ENCODE data around the gene POLR1E.

POLR1E gene

DNA sequence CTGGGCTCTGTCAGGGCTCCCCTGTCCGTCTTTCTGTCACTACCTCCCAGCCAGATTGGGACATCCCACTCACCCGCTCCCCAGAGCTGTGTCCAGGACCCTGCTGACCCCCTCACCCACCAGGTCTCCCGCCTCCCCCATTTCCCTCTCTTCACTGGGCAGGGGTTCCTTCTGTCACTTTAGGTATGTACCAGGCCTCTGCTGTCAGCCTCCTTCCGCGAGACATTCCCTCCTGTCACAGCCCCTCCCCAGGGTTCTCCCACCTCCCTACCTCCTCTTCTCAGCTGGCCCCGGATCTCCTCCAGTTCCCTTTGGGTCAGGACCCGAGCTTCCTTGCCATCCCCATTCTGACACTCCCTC, 488 bp downstream of the POLR1E start:
- no peak overlapping the region for H3K23ac ChIP-seq (ENCODE audit: low read length)
- peaks cover 8% of the 10 kb centered on the region for H3K79me1 ChIP-seq (ENCODE audit: low read length)
- H3K18ac ChIP-seq (ENCODE audit: low read length): peak overlapping the region; percentile 43
- H3K4ac ChIP-seq (ENCODE audit: low read depth, low read length): peak overlapping the region; percentile 37
- peak overlapping the region; percentile 51 for H4K91ac ChIP-seq (ENCODE audit: low read depth, low read length)
- no peak overlapping the region for H2BK5ac ChIP-seq (ENCODE audit: low read depth, low read length, poor library complexity)
- no peaks in the 10 kb centered on the region for H3K9me3 ChIP-seq (ENCODE audit: insufficient read depth, low read depth, low read length)
- H3K27ac ChIP-seq (ENCODE audit: low read depth, low read length): no peak overlapping the region
- peaks cover 5 to 9% of the 10 kb centered on the region in 2 experiments for H3K36me3 ChIP-seq (ENCODE audit: control insufficient read depth in 1 of 2, insufficient read depth in 2 of 2, low read length in 2 of 2)
- H3K4me3 ChIP-seq (ENCODE audit: low read depth, low read length): peak overlapping the region; percentile 87
- H3K27me3 ChIP-seq (ENCODE audit: insufficient read depth, low read length): no peaks in the 10 kb centered on the region
- H3K4me2 ChIP-seq (ENCODE audit: low read length): peak overlapping the region; percentile 95
- H2BK12ac ChIP-seq (ENCODE audit: low read length): no peak overlapping the region
- H3K9ac ChIP-seq (ENCODE audit: low read length): peak overlapping the region; percentile 94
- peaks cover 5% of the 10 kb centered on the region for H3K79me2 ChIP-seq (ENCODE audit: control insufficient read depth, insufficient read depth, low read length, poor library complexity)
- H3K4me1 ChIP-seq (ENCODE audit: control insufficient read depth in 1 of 2, insufficient read depth in 2 of 2, low read length in 2 of 2): peaks cover 16% of the 10 kb centered on the region in 2 experiments
- peak overlapping the region; percentile 66 for H3K14ac ChIP-seq (ENCODE audit: low read length)
- peak overlapping the region; percentile 49 for H4K8ac ChIP-seq (ENCODE audit: low read depth, low read length)
- WGBS (ENCODE audit: extremely low coverage, insufficient coverage, insufficient read length): no CpG with 5 or more reads among the region's 7 CpGs
- no peak overlapping the region for H2BK120ac ChIP-seq (ENCODE audit: insufficient read depth, low read length, poor library complexity)
- H2AK5ac ChIP-seq (ENCODE audit: low read length): no peak overlapping the region
- H2AFZ ChIP-seq (ENCODE audit: insufficient read depth, low read length, poor library complexity): peak overlapping the region; percentile 51
- DNase-seq: no peak
- peak overlapping the region; percentile 48 for H4K12ac ChIP-seq (ENCODE audit: low read depth, low read length)

DNA sequence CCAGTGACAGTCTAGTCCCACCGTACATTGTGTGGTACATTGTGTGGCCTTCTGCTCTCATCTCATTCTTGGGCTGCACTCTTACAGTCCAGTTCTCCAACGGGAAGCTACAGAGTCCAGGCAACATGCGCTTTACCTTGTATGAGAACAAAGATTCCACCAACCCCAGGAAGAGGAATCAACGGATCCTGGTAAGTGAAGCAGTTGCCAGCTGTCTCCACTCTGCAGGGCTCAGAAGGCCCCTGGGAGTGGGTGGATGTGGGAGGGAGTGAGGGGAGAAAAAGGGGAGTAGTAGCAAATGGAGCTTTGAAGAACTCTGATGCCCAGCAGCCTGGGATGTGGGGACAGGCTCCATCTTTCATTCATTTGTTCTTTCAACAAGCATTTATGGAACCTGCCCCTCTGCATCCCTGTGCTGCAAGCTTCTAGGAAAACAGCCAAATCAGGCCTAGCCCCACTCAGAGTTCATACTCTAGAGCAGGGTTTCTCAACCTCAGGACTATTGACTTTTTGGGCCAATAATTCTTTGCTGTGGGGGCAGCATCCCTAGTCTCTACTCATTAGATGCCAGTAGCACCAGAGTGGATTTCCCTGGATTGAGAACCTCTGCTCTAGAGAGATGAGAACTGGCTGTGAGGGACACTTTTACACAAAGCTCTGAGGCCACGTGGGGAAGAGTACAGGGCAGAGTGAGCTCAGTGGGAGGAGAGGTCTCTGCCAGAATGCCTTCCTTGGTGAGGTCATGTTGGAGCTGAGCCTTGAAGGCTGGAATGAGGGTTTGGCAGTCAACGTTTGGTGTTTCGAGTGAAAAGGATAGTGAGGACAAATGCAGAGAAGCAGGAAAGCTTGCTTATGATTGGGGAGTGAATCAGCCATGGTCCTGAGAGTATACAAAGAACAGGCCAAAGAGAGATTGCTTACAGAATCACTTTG, 1.1 kb downstream of the POLR1E start:
- Histone ChIP-seq H4K12ac (ENCODE audit: low read depth, low read length) (no peak overlapping the region), H3K4me2 (ENCODE audit: low read length) (peak overlapping the region; percentile 95), H3K23ac (ENCODE audit: low read length) (no peak overlapping the region), H3K4ac (ENCODE audit: low read depth, low read length) (no peak overlapping the region), H3K9me3 (ENCODE audit: insufficient read depth, low read depth, low read length) (no peaks in the 10 kb centered on the region), H2BK12ac (ENCODE audit: low read length) (no peak overlapping the region), H3K36me3 (ENCODE audit: control insufficient read depth in 1 of 2, insufficient read depth in 2 of 2, low read length in 2 of 2) (peaks cover 5 to 9% of the 10 kb centered on the region in 2 experiments), H3K4me3 (ENCODE audit: low read depth, low read length) (peak overlapping the region; percentile 87), H3K4me1 (ENCODE audit: control insufficient read depth in 1 of 2, insufficient read depth in 2 of 2, low read length in 2 of 2) (peaks cover 16% of the 10 kb centered on the region in 2 experiments), H4K8ac (ENCODE audit: low read depth, low read length) (no peak overlapping the region), H2AFZ (ENCODE audit: insufficient read depth, low read length, poor library complexity) (peak overlapping the region; percentile 51), H2BK5ac (ENCODE audit: low read depth, low read length, poor library complexity) (no peak overlapping the region), H3K9ac (ENCODE audit: low read length) (peak overlapping the region; percentile 94), H3K27me3 (ENCODE audit: insufficient read depth, low read length) (no peaks in the 10 kb centered on the region), H3K79me1 (ENCODE audit: low read length) (peaks cover 8% of the 10 kb centered on the region), H4K91ac (ENCODE audit: low read depth, low read length) (no peak overlapping the region), H3K14ac (ENCODE audit: low read length) (no peak overlapping the region), H3K79me2 (ENCODE audit: control insufficient read depth, insufficient read depth, low read length, poor library complexity) (peaks cover 5% of the 10 kb centered on the region), H2BK120ac (ENCODE audit: insufficient read depth, low read length, poor library complexity) (no peak overlapping the region), H3K18ac (ENCODE audit: low read length) (no peak overlapping the region), H2AK5ac (ENCODE audit: low read length) (no peak overlapping the region), H3K27ac (ENCODE audit: low read depth, low read length) (no peak overlapping the region)
- WGBS (ENCODE audit: extremely low coverage, insufficient coverage, insufficient read length): no CpG with 5 or more reads among the region's 7 CpGs
- no peak for DNase-seq

DNA sequence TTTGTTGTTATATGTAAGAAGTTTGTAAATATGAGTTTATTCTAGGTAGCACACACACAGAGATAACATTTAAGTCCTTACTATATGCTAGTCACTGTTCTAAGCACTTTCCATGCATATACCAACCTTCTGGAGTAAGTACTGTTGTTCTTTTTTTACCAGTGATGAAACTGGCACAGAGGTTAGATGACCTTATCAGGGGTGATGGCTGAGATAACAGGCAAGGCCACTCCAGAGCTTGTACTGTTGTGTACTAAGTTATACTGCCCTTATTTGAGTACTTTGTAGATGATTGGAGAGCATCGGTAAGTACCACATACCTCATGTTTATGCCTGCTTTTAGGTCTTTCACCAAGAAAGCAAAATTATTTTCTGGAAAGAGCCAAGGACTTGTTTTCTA, 6.2 kb downstream of the POLR1E start:
- no peak overlapping the region for H3K9ac ChIP-seq (ENCODE audit: low read length)
- peaks cover 3 to 5% of the 10 kb centered on the region in 2 experiments for H3K4me1 ChIP-seq (ENCODE audit: control insufficient read depth in 1 of 2, insufficient read depth in 2 of 2, low read length in 2 of 2)
- H3K79me1 ChIP-seq (ENCODE audit: low read length): no peaks in the 10 kb centered on the region
- no peak overlapping the region for H3K18ac ChIP-seq (ENCODE audit: low read length)
- WGBS (ENCODE audit: extremely low coverage, insufficient coverage, insufficient read length): no CpG with 5 or more reads among the region's 1 CpG
- no peak overlapping the region for H4K8ac ChIP-seq (ENCODE audit: low read depth, low read length)
- H3K4ac ChIP-seq (ENCODE audit: low read depth, low read length): no peak overlapping the region
- H3K36me3 ChIP-seq (ENCODE audit: control insufficient read depth in 1 of 2, insufficient read depth in 2 of 2, low read length in 2 of 2): peaks cover 21 to 40% of the 10 kb centered on the region in 2 experiments
- no peak overlapping the region for H3K23ac ChIP-seq (ENCODE audit: low read length)
- H3K14ac ChIP-seq (ENCODE audit: low read length): no peak overlapping the region
- no peak overlapping the region for H3K4me2 ChIP-seq (ENCODE audit: low read length)
- no peak overlapping the region for H2BK12ac ChIP-seq (ENCODE audit: low read length)
- no peak overlapping the region for H2AFZ ChIP-seq (ENCODE audit: insufficient read depth, low read length, poor library complexity)
- no peaks in the 10 kb centered on the region for H3K79me2 ChIP-seq (ENCODE audit: control insufficient read depth, insufficient read depth, low read length, poor library complexity)
- H2BK120ac ChIP-seq (ENCODE audit: insufficient read depth, low read length, poor library complexity): no peak overlapping the region
- H2BK5ac ChIP-seq (ENCODE audit: low read depth, low read length, poor library complexity): no peak overlapping the region
- H3K27ac ChIP-seq (ENCODE audit: low read depth, low read length): no peak overlapping the region
- no peak overlapping the region for H4K91ac ChIP-seq (ENCODE audit: low read depth, low read length)
- no peaks in the 10 kb centered on the region for H3K27me3 ChIP-seq (ENCODE audit: insufficient read depth, low read length)
- no peaks in the 10 kb centered on the region for H3K9me3 ChIP-seq (ENCODE audit: insufficient read depth, low read depth, low read length)
- H3K4me3 ChIP-seq (ENCODE audit: low read depth, low read length): no peak overlapping the region
- H2AK5ac ChIP-seq (ENCODE audit: low read length): no peak overlapping the region
- peak in 1 of 2 donors; percentile 62 for DNase-seq
- no peak overlapping the region for H4K12ac ChIP-seq (ENCODE audit: low read depth, low read length)

DNA sequence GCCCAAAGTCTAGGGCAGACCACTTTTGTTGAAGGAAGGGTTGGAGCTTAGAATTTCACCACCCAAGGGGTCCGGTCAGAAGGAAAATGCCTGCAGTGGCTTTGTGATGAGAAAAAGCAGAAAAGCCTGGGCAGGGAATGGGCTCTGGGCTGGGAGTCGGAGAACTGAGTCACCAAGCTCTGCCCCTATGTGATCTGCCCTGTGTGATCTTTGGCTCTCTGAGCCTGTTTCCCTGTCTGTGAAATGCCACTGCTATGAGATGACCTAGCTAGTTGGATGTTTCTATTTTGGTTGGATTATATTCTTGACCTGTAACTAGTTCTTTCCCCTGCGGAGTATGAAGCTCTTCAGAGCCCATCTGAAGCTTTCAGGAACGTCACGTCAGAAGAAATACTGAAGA, 9.8 kb downstream of the POLR1E start:
- Histone ChIP-seq H3K23ac (ENCODE audit: low read length) (no peak overlapping the region), H4K8ac (ENCODE audit: low read depth, low read length) (no peak overlapping the region)
- WGBS (ENCODE audit: extremely low coverage, insufficient coverage, insufficient read length): no CpG with 5 or more reads among the region's 5 CpGs

More for the DNA sequence above, 9.8 kb downstream of the POLR1E start:
- Histone ChIP-seq H2BK120ac (ENCODE audit: insufficient read depth, low read length, poor library complexity) (no peak overlapping the region), H3K36me3 (ENCODE audit: control insufficient read depth in 1 of 2, insufficient read depth in 2 of 2, low read length in 2 of 2) (peaks cover 27 to 54% of the 10 kb centered on the region in 2 experiments), H2BK12ac (ENCODE audit: low read length) (no peak overlapping the region), H3K4me1 (ENCODE audit: control insufficient read depth in 1 of 2, insufficient read depth in 2 of 2, low read length in 2 of 2) (no peaks in the 10 kb centered on the region), H3K79me2 (ENCODE audit: control insufficient read depth, insufficient read depth, low read length, poor library complexity) (no peaks in the 10 kb centered on the region), H3K27ac (ENCODE audit: low read depth, low read length) (no peak overlapping the region), H2AFZ (ENCODE audit: insufficient read depth, low read length, poor library complexity) (no peak overlapping the region), H4K12ac (ENCODE audit: low read depth, low read length) (no peak overlapping the region), H3K4me2 (ENCODE audit: low read length) (no peak overlapping the region), H3K9me3 (ENCODE audit: insufficient read depth, low read depth, low read length) (no peaks in the 10 kb centered on the region), H3K4me3 (ENCODE audit: low read depth, low read length) (no peak overlapping the region), H3K18ac (ENCODE audit: low read length) (no peak overlapping the region), H3K14ac (ENCODE audit: low read length) (no peak overlapping the region), H4K91ac (ENCODE audit: low read depth, low read length) (no peak overlapping the region), H3K27me3 (ENCODE audit: insufficient read depth, low read length) (no peaks in the 10 kb centered on the region), H2BK5ac (ENCODE audit: low read depth, low read length, poor library complexity) (no peak overlapping the region), H3K4ac (ENCODE audit: low read depth, low read length) (no peak overlapping the region), H2AK5ac (ENCODE audit: low read length) (no peak overlapping the region), H3K79me1 (ENCODE audit: low read length) (no peaks in the 10 kb centered on the region), H3K9ac (ENCODE audit: low read length) (no peak overlapping the region)
- peak in 1 of 2 donors; percentile 33 for DNase-seq
